GM12878 (cell line): Measurements from ENCODE around the gene HOXB3. TPM values are rescaled to one million over a fixed set of nuclear protein-coding genes. Genes with fewer than 3 reads are reported as not detected.

Experiments
- ATAC-seq: fragments of 200-7000 bp; cut with Tn5 transposase; 3 replicates; pipeline ENCODE4 v1.9.1; 2020; ENCODE audit warnings: mild to moderate bottlenecking, moderate library complexity
- BruUV-seq: library from RNA; stranded (reverse); fragments of 400-500 nt; replicated peaks from 2 replicates; lab custom pipeline; 2021; lab: Mats Ljungman, UMichigan
- CTCF ChIA-PET: fragments of 300-600 bp; sonication (Branson Sonifier 250); formaldehyde crosslinking; extraction: SDS; loops from one replicate; lab custom pipeline; 2021; ENCODE audit warnings: inconsistent platforms; lab: Yijun Ruan, JAX
- POLR2A ChIA-PET: fragments of 350-600 bp; formaldehyde crosslinking; extraction: SDS; loops from one replicate; lab custom pipeline; 2021; ENCODE audit warnings: inconsistent platforms; lab: Charles Lee
- RAD21 ChIA-PET: fragments of 300-600 bp; sonication (Branson Sonifier 250); formaldehyde crosslinking; loops from one replicate; lab custom pipeline; 2023; ENCODE audit warnings: antibody characterized with exemption; ENCODE audit not compliant: unreplicated experiment; lab: Charles Lee
- SMC1A ChIA-PET: fragments of 300-600 bp; sonication (Branson Sonifier 250); formaldehyde crosslinking; loops from one replicate; lab custom pipeline; 2023; ENCODE audit not compliant: unreplicated experiment, uncharacterized antibody; lab: Charles Lee
- DNase-seq: peaks from one replicate; pipeline ENCODE4 v3.0.0-alpha.2; 2011; ENCODE audit warnings: low read depth, low spot score
- FAIRE-seq: peaks from 3 replicates; lab custom pipeline; 2011; peaks lifted over from hg19 to GRCh38; lab: Jason Lieb, UNC
- H2AFZ ChIP-seq: 2 replicates; pipeline ENCODE4 v1.6.0; 2011; ENCODE audit warnings: low read depth, low read length, control low read depth; ENCODE audit not compliant: control insufficient read depth
- H3K27ac ChIP-seq: 2 replicates; pipeline ENCODE4 v1.5.1; 2011; ENCODE audit warnings: control low read depth; ENCODE audit not compliant: control insufficient read depth, insufficient read depth
- H3K27me3 ChIP-seq, 2 experiments: replicated peaks in 1 of 2; 2 replicates each; pipeline versions ENCODE4 v1.6.0 to v1.6.1; 2011; ENCODE audit warnings: low read length in 1 of 2; ENCODE audit not compliant: control insufficient read depth in 2 of 2, insufficient read depth in 2 of 2
- H3K36me3 ChIP-seq, 2 experiments: 2 replicates each; pipeline ENCODE4 v1.5.1; 2011; ENCODE audit warnings: low read length in 1 of 2; ENCODE audit not compliant: control insufficient read depth in 2 of 2, insufficient read depth in 2 of 2
- H3K4me1 ChIP-seq: 2 replicates; pipeline ENCODE4 v1.6.1; 2011; ENCODE audit warnings: mild to moderate bottlenecking, low read length, moderate library complexity, mixed read lengths; ENCODE audit not compliant: control insufficient read depth, insufficient read depth
- H3K4me2 ChIP-seq: 2 replicates; pipeline ENCODE4 v1.6.0; 2011; ENCODE audit warnings: control low read depth; ENCODE audit not compliant: control insufficient read depth, insufficient read depth
- H3K4me3 ChIP-seq: fragments of 200-600 bp; sonication (generic); 2 replicates; pipeline ENCODE4 v1.5.1; 2016
- H3K79me2 ChIP-seq: 2 replicates; pipeline ENCODE4 v1.6.0; 2011; ENCODE audit warnings: low read length; ENCODE audit not compliant: control insufficient read depth, insufficient read depth
- H3K9ac ChIP-seq: 2 replicates; pipeline ENCODE4 v1.8.0; 2011; ENCODE audit warnings: low read length, control low read depth, mixed read lengths; ENCODE audit not compliant: control insufficient read depth, insufficient read depth
- H3K9me3 ChIP-seq: replicated peaks from 3 replicates; pipeline ENCODE4 v1.5.1; 2011; ENCODE audit warnings: mild to moderate bottlenecking, low read length; ENCODE audit not compliant: control insufficient read depth, insufficient read depth
- H4K20me1 ChIP-seq: 2 replicates; pipeline ENCODE4 v1.6.0; 2011; ENCODE audit not compliant: control insufficient read depth, insufficient read depth
- ASH2L ChIP-seq: fragments of 300-600, 200-600 bp; sonication (generic); IDR thresholded peaks from 2 replicates; pipeline ENCODE4 v1.6.1; 2017; ENCODE audit warnings: low read depth, mild to moderate bottlenecking, borderline replicate concordance
- CBX5 ChIP-seq: sonication (generic); IDR thresholded peaks from 2 replicates; pipeline ENCODE4 v1.6.1; 2016; ENCODE audit warnings: low read depth, moderate library complexity, mild to moderate bottlenecking, inconsistent platforms
- EP300 ChIP-seq, 2 experiments: fragments of 150-350 bp in 1 of 2; IDR thresholded peaks; 2 replicates each; pipeline ENCODE4 v1.6.1; 2011 to 2012; ENCODE audit warnings: low read depth in 2 of 2, low read length in 2 of 2, borderline replicate concordance in 1 of 2, improper control_type of control experiment in 1 of 2, inconsistent platforms in 1 of 2; ENCODE audit not compliant: control insufficient read depth in 1 of 2
- GABPA ChIP-seq: IDR thresholded peaks from 2 replicates; pipeline ENCODE4 v1.6.1; 2014; ENCODE audit warnings: antibody characterized with exemption, low read depth, mild to moderate bottlenecking, inconsistent platforms
- HDAC2 ChIP-seq: fragments of 200-600 bp; sonication (generic); IDR thresholded peaks from 2 replicates; pipeline ENCODE4 v1.6.1; 2017
- HDGF ChIP-seq: fragments of 450-650 bp; IDR thresholded peaks from 2 replicates; pipeline ENCODE4 v1.6.1; 2016; ENCODE audit warnings: antibody characterized with exemption
- IRF4 ChIP-seq: IDR thresholded peaks from 2 replicates; pipeline ENCODE4 v1.6.1; 2011; ENCODE audit warnings: low read depth, low read length
- KDM1A ChIP-seq: fragments of 200-600 bp; sonication (generic); IDR thresholded peaks from 2 replicates; pipeline ENCODE4 v1.6.1; 2016; ENCODE audit warnings: borderline replicate concordance
- NBN ChIP-seq: fragments of 450-650 bp; IDR thresholded peaks from 2 replicates; pipeline ENCODE4 v1.6.1; 2016
- NFXL1 ChIP-seq: fragments of 450-650 bp; IDR thresholded peaks from 2 replicates; pipeline ENCODE4 v1.6.1; 2017; ENCODE audit warnings: antibody characterized with exemption, mild to moderate bottlenecking, borderline replicate concordance
- NFYB ChIP-seq: IDR thresholded peaks from 2 replicates; pipeline ENCODE4 v1.6.1; 2011; ENCODE audit warnings: low read depth, mild to moderate bottlenecking, low read length, improper control_type of control experiment, moderate library complexity; ENCODE audit not compliant: insufficient read depth
- RAD21 ChIP-seq: IDR thresholded peaks from 2 replicates; pipeline ENCODE4 v1.6.1; 2011; ENCODE audit warnings: mild to moderate bottlenecking, low read depth, low read length, moderate library complexity; ENCODE audit not compliant: insufficient read depth
- REST ChIP-seq: IDR thresholded peaks from 2 replicates; pipeline ENCODE4 v1.6.1; 2012; ENCODE audit warnings: mild to moderate bottlenecking, low read depth, low read length
- RFX5 ChIP-seq: IDR thresholded peaks from 2 replicates; pipeline ENCODE4 v1.6.1; 2011; ENCODE audit warnings: low read depth, low read length, improper control_type of control experiment
- STAT1 ChIP-seq: fragments of 450-650 bp; conservative IDR thresholded peaks from 2 replicates; pipeline ENCODE4 v1.6.1; 2014; ENCODE audit warnings: antibody characterized with exemption, mild to moderate bottlenecking
- TCF12 ChIP-seq: IDR thresholded peaks from 2 replicates; pipeline ENCODE4 v1.6.1; 2011; ENCODE audit warnings: low read depth, mild to moderate bottlenecking, low read length
- YY1 ChIP-seq: IDR thresholded peaks from 2 replicates; pipeline ENCODE4 v1.6.1; 2011; ENCODE audit warnings: low read depth, mild to moderate bottlenecking, low read length
- ZBTB11 ChIP-seq: fragments of 450-650 bp; formaldehyde crosslinking; IDR thresholded peaks from 2 replicates; pipeline ENCODE4 v1.5.0; 2022; ENCODE audit warnings: mild to moderate bottlenecking, missing genetic modification characterization
- WGBS: methylation state at CpG from one replicate; pipeline ENCODE4 v1.1.6; 2016; ENCODE audit warnings: low lambda C conversion rate; ENCODE audit not compliant: insufficient replicate concordance, insufficient coverage; ENCODE audit errors: missing lambda C conversion rate; 5-methylcytosine and 5-hydroxymethylcytosine counted together
- in situ Hi-C: fragments of 300-500 bp; cut with MboI; formaldehyde crosslinking; loops from 9 replicates; pipeline ENCODE4 v1.14.3; 2018; ENCODE audit warnings: mixed read lengths
- intact Hi-C: fragments of 100-400 bp; cut with micrococcal nuclease; formaldehyde crosslinking; loops from one replicate; pipeline ENCODE4 v1.14.2; 2022; ENCODE audit not compliant: unreplicated experiment
- polyA plus RNA-seq, 11 experiments: library from polyadenylated mRNA; depleted of rRNA in 4 of 11; unstranded in 6 of 11; stranded (reverse) in 5 of 11; fragments of >200 nt; fragmentation: Nextera tagmentation in 4 of 11; fragmentation: Illumina TruSeq in 1 of 11; extraction: Ambion mirVana in 4 of 11; extraction: Trizol in 1 of 11; gene quantifications; 1 replicate in 1 of 11; 2 replicates in 10 of 11; pipeline versions ENCODE4 v1.2.1 to v1.2.3, GENCODE V29; 2011 to 2016; ENCODE audit warnings: inconsistent platforms in 2 of 11, missing spikeins in 2 of 11, low read depth in 1 of 11
- total RNA-seq, 4 experiments: library from RNA; depleted of rRNA in 3 of 4; stranded (reverse); fragments of >200 nt in 3 of 4; fragmentation: Illumina TruSeq in 1 of 4; extraction: Trizol in 1 of 4; gene quantifications; 2 replicates each; pipeline versions ENCODE4 v1.2.1 to v1.2.3, GENCODE V29; 2013 to 2021

The HOXB3 gene
- total and polyA plus RNA-seq, 10 of the 15 experiments (the other 5 are each of a cell fraction or from before 2014, with no cell fraction given): 0.19 to 7.7 (median 2.9) TPM

GRCh38 chr17:48623583-48623982, 33.5 kb upstream of the HOXB3 start:
- Histone ChIP-seq H3K27ac (no peak overlapping the region), H3K4me3 (no peak overlapping the region), H3K36me3 (no peaks in the 10 kb centered on the region; a peak in 1 of 4 replicates), H3K79me2 (no peaks in the 10 kb centered on the region), H2AFZ (no peak overlapping the region), H3K4me2 (no peak overlapping the region), H4K20me1 (no peaks in the 10 kb centered on the region), H3K4me1 (no peaks in the 10 kb centered on the region), H3K27me3 (peaks cover 35 to 51% of the 10 kb centered on the region in 2 experiments), H3K9ac (no peak overlapping the region), H3K9me3 (no peaks in the 10 kb centered on the region)
- ChIA-PET CTCF (interaction anchor here (0.8 to 3.7 kb wide), 5 partner anchors 9 to 543 kb away, joined by 3 to 15 read pairs (median 5); no protein-coding TSS in a partner anchor), POLR2A (interaction anchor here (1.8 kb wide), 1 partner anchor 14 kb away, joined by 5 read pairs; no protein-coding TSS in a partner anchor), SMC1A (no interaction called here), RAD21 (interaction anchor here (1.0 to 1.6 kb wide), 2 partner anchors 14 to 512 kb away, joined by 3 to 4 read pairs; no protein-coding TSS in a partner anchor)
- intact Hi-C loops (no loop called here), in situ Hi-C loops (loop anchor here (10.0 kb wide), 1 partner anchor 779 kb away; the partner anchor contains the start of gene SCRN2)
- no TSS peak for BruUV-seq
- TF ChIP-seq TCF12: no peak
- TF ChIP-seq NFXL1: no peak
- TF ChIP-seq ZBTB11 (CRISPR knock-in tag): no peak
- no peak for TF ChIP-seq HDAC2
- TF ChIP-seq ASH2L: no peak
- TF ChIP-seq GABPA: no peak
- no peak for TF ChIP-seq NBN
- no peak for TF ChIP-seq EP300 (IDR thresholded peaks at IDR 0.05; ENCODE audit: borderline replicate concordance in 1 of 2, control insufficient read depth in 1 of 2, low read depth in 2 of 2, low read length in 2 of 2)
- no peak for TF ChIP-seq STAT1
- no peak for TF ChIP-seq YY1
- TF ChIP-seq REST: no peak
- TF ChIP-seq CBX5: no peak
- TF ChIP-seq IRF4: no peak
- TF ChIP-seq RFX5: no peak
- no peak for TF ChIP-seq RAD21
- TF ChIP-seq KDM1A: no peak
- TF ChIP-seq HDGF: no peak
- no peak for TF ChIP-seq NFYB
- no peak for FAIRE-seq
- no peak for ATAC-seq
- 36% methylated on average over 4 of the region's 4 CpGs for WGBS
- DNase-seq: no peak
